Measurements from ENCODE around the gene NRF1.

The NRF1 gene

GRCh38 chr7:129804111-129804889 is 192.8 kb downstream of the NRF1 start:
- DNase-seq (ENCODE audit: low spot score) = no peak

DNA sequence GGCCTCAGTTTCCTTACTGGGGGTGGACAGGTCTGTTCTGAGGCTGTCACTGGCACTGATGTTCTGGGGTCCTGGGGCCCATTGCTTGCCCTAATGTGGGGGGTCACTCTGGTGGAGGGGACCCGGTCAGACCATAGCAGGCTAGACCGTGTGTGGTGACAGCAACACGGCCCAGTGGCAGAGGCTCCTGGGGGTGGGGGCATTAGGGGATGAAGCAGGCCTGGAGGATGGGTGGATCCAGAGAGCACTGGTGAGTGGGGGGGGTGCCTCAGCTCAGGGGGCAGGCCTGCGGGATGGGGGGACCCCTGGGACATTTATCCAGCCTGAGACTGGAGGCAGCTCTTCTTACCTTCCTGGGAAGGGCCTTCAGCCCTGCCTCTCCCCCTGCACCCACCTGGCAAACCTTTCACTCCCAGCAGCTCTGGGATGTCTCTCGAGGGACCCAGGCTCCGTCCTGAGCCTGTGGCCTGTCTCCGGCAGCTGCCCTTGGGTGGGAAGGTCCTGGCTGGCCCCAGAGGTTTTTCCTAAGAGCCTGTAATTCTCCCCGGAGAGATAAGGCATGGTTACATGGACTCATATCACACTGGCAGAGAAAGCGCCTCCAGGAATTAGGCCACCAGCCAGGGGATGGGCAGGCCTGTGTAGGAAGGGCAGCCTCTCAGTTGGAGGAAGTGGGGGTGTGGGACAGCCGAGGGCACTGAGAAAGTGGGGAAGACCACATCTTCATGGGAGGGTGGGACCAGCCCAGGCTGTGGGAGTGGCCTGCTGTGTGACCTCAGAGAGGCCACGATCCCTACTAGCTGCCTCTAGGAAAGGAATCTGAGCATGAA is 193.6 kb downstream of the NRF1 start:
- no peak for DNase-seq (ENCODE audit: low spot score)

Measured in ecto neural progenitor cell (in vitro differentiated cells).